ENCODE measurements around the gene OR52W1.

OR52W1 gene

DNA sequence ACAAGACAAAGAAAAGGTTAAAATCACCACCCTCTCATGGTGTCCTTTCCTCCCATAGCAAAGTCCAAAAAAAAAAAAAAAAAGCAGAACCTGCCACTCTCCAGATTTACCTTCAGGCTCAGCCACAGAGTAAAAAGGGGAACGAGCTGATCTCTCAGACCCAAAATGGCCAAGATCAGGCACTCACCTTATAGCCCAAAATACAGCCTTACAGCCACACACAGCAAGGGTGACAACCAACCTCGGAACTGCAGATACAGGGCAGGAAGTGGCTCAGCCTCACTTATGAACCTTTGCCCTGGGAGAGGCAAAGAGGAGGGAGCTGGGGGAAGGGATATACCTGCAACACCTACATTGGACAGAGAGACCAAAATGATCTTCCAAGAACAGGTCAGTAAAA is 30.9 kb downstream of the OR52W1 start:
- Histone ChIP-seq H3K4me2 (ENCODE audit: low read depth, low read length, poor library complexity, severe bottlenecking) (no peak overlapping the region), H3K4me3 (ENCODE audit: insufficient read depth, low read length, poor library complexity, severe bottlenecking) (no peak overlapping the region), H3K36me3 (ENCODE audit: low read length) (no peaks in the 10 kb centered on the region), H3K79me2 (ENCODE audit: insufficient read depth, low read length) (no peaks in the 10 kb centered on the region; the same call in 1 of the 2 replicates), H3K9ac (ENCODE audit: low read length) (no peak overlapping the region), H3K27me3 (ENCODE audit: low read length) (no peaks in the 10 kb centered on the region), H3K9me3 (ENCODE audit: insufficient read depth, low read length) (no peaks in the 10 kb centered on the region), H3K27ac (ENCODE audit: low read depth, low read length) (no peak overlapping the region), H3F3A (ENCODE audit: insufficient read depth) (no peaks in the 10 kb centered on the region), H3K9me2 (replicated peaks; ENCODE audit: insufficient read depth, low read length) (no peaks in the 10 kb centered on the region), H4K20me1 (ENCODE audit: low read depth, low read length) (0 out of 2 replicates have a peak, but pooled peaks cover 3% of the 10 kb centered on the region), H2AFZ (ENCODE audit: low read depth, low read length, severe bottlenecking) (no peak overlapping the region)
- no peak for TF ChIP-seq CTCF (IDR thresholded peaks at IDR 0.05; ENCODE audit: insufficient read depth, low read length, poor library complexity, severe bottlenecking)
- no peak for TF ChIP-seq EZH2phosphoT487 (conservative IDR thresholded peaks at IDR 0.05; ENCODE audit: low read length)

DNA sequence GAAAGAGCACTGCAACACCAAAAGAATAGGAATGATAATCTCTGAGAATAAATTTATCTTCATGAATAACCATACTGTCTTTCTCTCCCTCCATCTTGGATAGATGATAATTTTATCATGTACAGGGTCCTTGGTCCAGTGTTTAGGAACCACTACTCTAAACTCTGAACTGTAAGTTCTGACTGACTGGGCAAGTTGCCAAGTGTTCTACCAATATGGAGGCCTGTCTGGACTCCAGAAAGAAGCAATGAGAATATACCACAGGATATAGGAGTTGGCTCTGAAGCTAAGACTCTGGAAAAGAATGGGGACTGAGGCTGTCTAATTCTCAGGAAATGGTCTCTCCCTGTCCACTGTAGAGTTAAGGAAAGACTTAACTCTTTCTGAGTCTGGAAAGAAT is 33.9 kb downstream of the OR52W1 start:
- no peak overlapping the region for H3K4me3 ChIP-seq (ENCODE audit: insufficient read depth, low read length, poor library complexity, severe bottlenecking)

GRCh38 chr11:6233984-6234386 is 35.0 kb downstream of the OR52W1 start:
- Histone ChIP-seq H3F3A (ENCODE audit: insufficient read depth) (peaks cover 9% of the 10 kb centered on the region), H3K4me3 (ENCODE audit: insufficient read depth, low read length, poor library complexity, severe bottlenecking) (peak overlapping the region; percentile 56), H3K27ac (ENCODE audit: low read depth, low read length) (no peak overlapping the region), H3K79me2 (ENCODE audit: insufficient read depth, low read length) (no peaks in the 10 kb centered on the region; the same call in 1 of the 2 replicates), H2AFZ (ENCODE audit: low read depth, low read length, severe bottlenecking) (peak overlapping the region; percentile 65), H3K27me3 (ENCODE audit: low read length) (no peaks in the 10 kb centered on the region), H4K20me1 (ENCODE audit: low read depth, low read length) (0 out of 2 replicates have a peak, but pooled peaks cover 3% of the 10 kb centered on the region), H3K9me2 (replicated peaks; ENCODE audit: insufficient read depth, low read length) (no peaks in the 10 kb centered on the region), H3K9ac (ENCODE audit: low read length) (peak overlapping the region; percentile 66), H3K36me3 (ENCODE audit: low read length) (no peaks in the 10 kb centered on the region), H3K4me2 (ENCODE audit: low read depth, low read length, poor library complexity, severe bottlenecking) (peak overlapping the region; percentile 79), H3K9me3 (ENCODE audit: insufficient read depth, low read length) (no peaks in the 10 kb centered on the region)
- TF ChIP-seq CTCF (IDR thresholded peaks at IDR 0.05; ENCODE audit: insufficient read depth, low read length, poor library complexity, severe bottlenecking) (no peak), EZH2phosphoT487 (conservative IDR thresholded peaks at IDR 0.05; ENCODE audit: low read length) (no peak)

More for the DNA sequence above, 33.9 kb downstream of the OR52W1 start:
- Histone ChIP-seq H3K27ac (ENCODE audit: low read depth, low read length) (no peak overlapping the region), H2AFZ (ENCODE audit: low read depth, low read length, severe bottlenecking) (no peak overlapping the region), H3K4me2 (ENCODE audit: low read depth, low read length, poor library complexity, severe bottlenecking) (peak overlapping the region; percentile 79), H3K27me3 (ENCODE audit: low read length) (no peaks in the 10 kb centered on the region), H3K79me2 (ENCODE audit: insufficient read depth, low read length) (no peaks in the 10 kb centered on the region; the same call in 1 of the 2 replicates), H3K9me2 (replicated peaks; ENCODE audit: insufficient read depth, low read length) (no peaks in the 10 kb centered on the region), H4K20me1 (ENCODE audit: low read depth, low read length) (0 out of 2 replicates have a peak, but pooled peaks cover 3% of the 10 kb centered on the region), H3F3A (ENCODE audit: insufficient read depth) (peaks cover 9% of the 10 kb centered on the region), H3K9me3 (ENCODE audit: insufficient read depth, low read length) (no peaks in the 10 kb centered on the region), H3K9ac (ENCODE audit: low read length) (no peak overlapping the region), H3K36me3 (ENCODE audit: low read length) (no peaks in the 10 kb centered on the region)
- TF ChIP-seq CTCF (IDR thresholded peaks at IDR 0.05; ENCODE audit: insufficient read depth, low read length, poor library complexity, severe bottlenecking) (no peak), EZH2phosphoT487 (conservative IDR thresholded peaks at IDR 0.05; ENCODE audit: low read length) (no peak)
